Ishikawa (cell line): ENCODE results near the gene ERICH6.

Source experiments
- CEBPB ChIP-seq: IDR thresholded peaks from 2 replicates; pipeline ENCODE4 v1.6.1; 2012
- CREB1 ChIP-seq: IDR thresholded peaks from 2 replicates; pipeline ENCODE4 v1.6.1; 2012; ENCODE audit warnings: low read depth
- EGR1 ChIP-seq: IDR thresholded peaks from 2 replicates; pipeline ENCODE4 v1.6.1; 2012
- EP300 ChIP-seq: IDR thresholded peaks from 2 replicates; pipeline ENCODE4 v1.6.1; 2012; ENCODE audit warnings: borderline replicate concordance
- FOXM1 ChIP-seq: IDR thresholded peaks from 2 replicates; pipeline ENCODE4 v1.6.1; 2012; ENCODE audit warnings: low read depth, borderline replicate concordance
- NFIC ChIP-seq: IDR thresholded peaks from 2 replicates; pipeline ENCODE4 v1.6.1; 2012
- RAD21 ChIP-seq: IDR thresholded peaks from 2 replicates; pipeline ENCODE4 v1.6.1; 2012; ENCODE audit warnings: low read depth
- REST ChIP-seq: IDR thresholded peaks from 2 replicates; pipeline ENCODE4 v1.6.1; 2012; ENCODE audit warnings: low read depth, mild to moderate bottlenecking
- TAF1 ChIP-seq: IDR thresholded peaks from 2 replicates; pipeline ENCODE4 v1.6.1; 2012; ENCODE audit warnings: low read depth, mild to moderate bottlenecking
- TCF12 ChIP-seq: IDR thresholded peaks from 2 replicates; pipeline ENCODE4 v1.6.1; 2012; ENCODE audit warnings: low read depth
- TEAD4 ChIP-seq: IDR thresholded peaks from 2 replicates; pipeline ENCODE4 v1.6.1; 2012
- YY1 ChIP-seq: IDR thresholded peaks from 2 replicates; pipeline ENCODE4 v1.6.1; 2012; ENCODE audit warnings: low read depth
- ZBTB7A ChIP-seq: IDR thresholded peaks from 2 replicates; pipeline ENCODE4 v1.6.1; 2012; ENCODE audit warnings: low read depth
- TF ChIP-seq, protein P1 (sequence below): IDR thresholded peaks from 2 replicates; pipeline ENCODE4 v1.6.1; 2012
- TF ChIP-seq, protein P2 (sequence below): IDR thresholded peaks from 2 replicates; pipeline ENCODE4 v1.6.1; 2012

ERICH6 gene

DNA sequence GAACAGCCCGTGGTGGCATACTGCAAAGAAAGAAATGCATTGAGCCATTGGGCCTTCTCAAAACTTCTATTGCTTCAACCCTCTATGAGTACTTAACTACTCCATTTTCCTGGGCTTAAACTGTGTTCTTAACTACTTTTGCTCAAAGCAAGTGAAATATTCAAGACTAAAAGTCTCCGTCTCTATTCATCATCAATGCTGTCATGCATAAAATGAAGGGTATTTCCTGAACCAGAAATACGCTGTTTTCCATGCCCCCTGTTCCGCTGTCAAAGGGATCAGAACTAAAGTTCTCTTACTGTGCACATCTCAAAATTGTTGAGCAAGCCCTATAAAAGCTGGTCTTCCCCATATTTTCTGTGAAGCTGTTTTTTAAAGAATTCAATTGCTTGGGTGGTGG is 39.0 kb upstream of the ERICH6 start:
- TF ChIP-seq ZBTB7A (no peak), EGR1 (no peak), CEBPB (no peak), EP300 (no peak), YY1 (no peak), TEAD4 (no peak), NFIC (no peak), REST (no peak), TAF1 (no peak), TCF12 (no peak), CREB1 (no peak), FOXM1 (no peak)
- TF ChIP-seq, protein P1, sequence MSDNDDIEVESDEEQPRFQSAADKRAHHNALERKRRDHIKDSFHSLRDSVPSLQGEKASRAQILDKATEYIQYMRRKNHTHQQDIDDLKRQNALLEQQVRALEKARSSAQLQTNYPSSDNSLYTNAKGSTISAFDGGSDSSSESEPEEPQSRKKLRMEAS = no peak
- TF ChIP-seq, protein P2, sequence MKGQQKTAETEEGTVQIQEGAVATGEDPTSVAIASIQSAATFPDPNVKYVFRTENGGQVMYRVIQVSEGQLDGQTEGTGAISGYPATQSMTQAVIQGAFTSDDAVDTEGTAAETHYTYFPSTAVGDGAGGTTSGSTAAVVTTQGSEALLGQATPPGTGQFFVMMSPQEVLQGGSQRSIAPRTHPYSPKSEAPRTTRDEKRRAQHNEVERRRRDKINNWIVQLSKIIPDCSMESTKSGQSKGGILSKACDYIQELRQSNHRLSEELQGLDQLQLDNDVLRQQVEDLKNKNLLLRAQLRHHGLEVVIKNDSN = no peak

- TF ChIP-seq TAF1 = no peak
- TF ChIP-seq, protein P2 = no peak
- no peak for TF ChIP-seq CEBPB
- TF ChIP-seq YY1 = no peak
- no peak for TF ChIP-seq TEAD4
- no peak for TF ChIP-seq EGR1
- TF ChIP-seq TCF12 = no peak
- no peak for TF ChIP-seq CREB1
- TF ChIP-seq ZBTB7A = no peak
- TF ChIP-seq NFIC = no peak
- TF ChIP-seq EP300 = no peak
- TF ChIP-seq, protein P1 = no peak
- TF ChIP-seq REST = no peak
- TF ChIP-seq FOXM1 = no peak
- no peak for TF ChIP-seq RAD21
Measured at GRCh38 chr3:150742141-150742523, 38.4 kb upstream of the ERICH6 start.

DNA sequence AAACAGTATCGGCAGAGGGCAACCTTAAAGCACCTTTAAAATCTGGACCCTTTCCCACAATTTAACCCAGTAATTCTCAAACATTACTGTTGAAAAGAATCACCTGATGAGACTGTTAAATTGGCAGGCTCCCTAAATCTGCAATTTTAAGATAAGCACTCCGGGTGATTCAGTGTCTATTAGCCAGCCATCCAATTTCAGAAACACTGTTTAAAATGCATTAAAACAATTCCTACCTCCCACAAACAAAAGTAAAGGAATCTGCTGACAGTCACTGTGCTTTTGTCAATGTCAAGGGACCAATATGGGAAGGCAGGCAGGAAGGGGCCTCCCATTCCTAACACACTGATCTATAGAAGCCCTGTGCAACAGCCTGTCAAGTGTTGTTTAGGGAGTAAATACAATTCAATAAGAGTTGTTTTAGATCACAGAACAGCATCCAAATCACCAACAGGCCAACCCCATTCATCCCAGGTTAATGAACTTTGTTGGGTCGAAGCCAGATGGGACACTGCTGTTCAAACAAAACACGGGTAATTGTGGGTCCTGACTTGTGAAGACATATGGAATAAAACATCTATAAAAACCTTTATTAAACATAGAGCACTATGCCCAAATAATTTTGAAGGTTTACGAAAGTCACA is 37.9 kb upstream of the ERICH6 start:
- no peak for TF ChIP-seq EP300
- TF ChIP-seq, protein P1 = no peak
- no peak for TF ChIP-seq CREB1
- no peak for TF ChIP-seq REST

DNA sequence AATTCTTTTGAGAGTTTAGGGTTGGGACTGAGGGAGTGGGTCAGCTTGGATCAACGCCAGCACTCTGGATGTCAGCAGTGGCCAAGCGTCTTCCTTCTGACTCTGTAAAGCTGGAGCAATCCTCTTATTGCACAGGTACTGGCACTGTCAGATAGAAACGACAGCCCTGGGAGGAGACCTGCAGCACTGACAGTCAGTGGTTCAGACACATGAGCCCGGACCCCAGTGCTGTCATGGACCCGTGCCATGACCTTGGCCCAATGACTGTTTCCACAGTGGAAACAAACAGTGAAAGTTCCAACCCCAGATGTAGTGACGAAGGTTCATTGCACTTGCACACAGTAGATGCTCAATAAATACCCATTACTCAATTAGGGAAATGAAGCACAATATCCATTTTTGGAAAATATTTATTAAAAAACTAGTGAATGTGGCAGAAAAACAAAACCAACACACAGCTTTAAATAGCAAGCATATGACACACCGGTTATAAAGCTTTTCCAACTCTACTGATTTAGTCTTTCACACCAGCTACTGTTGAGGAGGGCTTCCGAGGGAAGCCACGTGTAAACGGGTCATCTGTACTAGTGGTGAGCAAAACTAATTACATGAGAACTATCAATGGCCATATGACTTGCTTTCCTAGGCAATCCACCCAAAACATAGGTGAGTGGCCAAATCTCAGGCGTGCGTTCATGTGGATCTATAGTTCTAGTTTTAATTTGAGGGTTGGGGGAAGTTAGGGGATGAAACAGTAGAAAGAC is 37.2 kb upstream of the ERICH6 start:
- TF ChIP-seq FOXM1 (no peak), TEAD4 (no peak), CREB1 (no peak), TCF12 (no peak), EP300 (no peak), RAD21 (no peak), NFIC (no peak), REST (no peak), YY1 (no peak), CEBPB (no peak), TAF1 (no peak), ZBTB7A (no peak), EGR1 (no peak)
- TF ChIP-seq, protein P1 = no peak
- TF ChIP-seq, protein P2 = no peak
